Mammary epithelial cell (primary cell): Measurements from ENCODE around the gene FAAP100.

Experiments
- EZH2 ChIP-seq: IDR thresholded peaks from 2 replicates; pipeline ENCODE4 v1.6.1; 2012; ENCODE audit warnings: low read length, inconsistent platforms, borderline replicate concordance
- TF ChIP-seq, protein P1 (sequence below), 2 donors: IDR thresholded peaks in 1 of 2; conservative IDR thresholded peaks in 1 of 2; 2 replicates each; pipeline ENCODE4 v1.5.1; 2011 to 2012; ENCODE audit warnings: inconsistent platforms in 2 of 2, low read length in 2 of 2, mild to moderate bottlenecking in 2 of 2, control low read depth in 1 of 2, low read depth in 1 of 2; ENCODE audit not compliant: insufficient read depth in 1 of 2; ENCODE audit errors: extremely low read depth in 1 of 2

DNA sequence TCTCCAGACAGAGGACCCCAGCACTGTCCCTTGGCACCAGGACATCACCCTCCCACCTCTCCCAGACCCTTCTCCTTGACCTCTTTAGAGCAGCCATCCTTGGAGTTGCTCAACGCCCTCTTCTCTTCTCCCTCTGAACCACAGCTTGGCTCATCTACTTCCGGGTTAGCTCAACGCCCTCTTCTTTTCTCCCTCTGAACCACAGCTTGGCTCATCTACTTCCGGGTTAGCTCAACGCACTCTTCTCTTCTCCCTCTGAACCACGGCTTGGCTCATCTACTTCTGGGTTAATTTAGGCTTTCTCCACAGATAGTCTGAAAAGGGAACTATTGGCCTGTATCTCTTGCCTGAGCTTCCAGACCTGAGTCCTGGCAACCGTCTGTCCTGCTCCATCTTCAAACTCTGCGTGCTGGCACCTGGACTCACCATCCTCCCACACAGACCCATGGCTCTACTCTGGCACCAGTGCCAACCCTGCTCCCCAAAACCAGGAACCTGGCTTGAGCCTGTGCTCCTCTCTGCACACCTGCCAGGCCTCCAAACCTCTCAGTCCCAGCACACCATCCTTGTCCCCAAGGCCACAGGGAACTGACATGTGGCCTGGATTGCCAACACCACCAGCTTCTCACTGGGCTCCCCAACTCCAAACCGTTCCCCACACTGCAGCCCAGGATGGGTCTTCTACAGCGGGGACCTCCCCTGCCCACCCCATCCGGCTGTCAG lies 25.3 kb upstream of the FAAP100 start:
- TF ChIP-seq, protein P1, sequence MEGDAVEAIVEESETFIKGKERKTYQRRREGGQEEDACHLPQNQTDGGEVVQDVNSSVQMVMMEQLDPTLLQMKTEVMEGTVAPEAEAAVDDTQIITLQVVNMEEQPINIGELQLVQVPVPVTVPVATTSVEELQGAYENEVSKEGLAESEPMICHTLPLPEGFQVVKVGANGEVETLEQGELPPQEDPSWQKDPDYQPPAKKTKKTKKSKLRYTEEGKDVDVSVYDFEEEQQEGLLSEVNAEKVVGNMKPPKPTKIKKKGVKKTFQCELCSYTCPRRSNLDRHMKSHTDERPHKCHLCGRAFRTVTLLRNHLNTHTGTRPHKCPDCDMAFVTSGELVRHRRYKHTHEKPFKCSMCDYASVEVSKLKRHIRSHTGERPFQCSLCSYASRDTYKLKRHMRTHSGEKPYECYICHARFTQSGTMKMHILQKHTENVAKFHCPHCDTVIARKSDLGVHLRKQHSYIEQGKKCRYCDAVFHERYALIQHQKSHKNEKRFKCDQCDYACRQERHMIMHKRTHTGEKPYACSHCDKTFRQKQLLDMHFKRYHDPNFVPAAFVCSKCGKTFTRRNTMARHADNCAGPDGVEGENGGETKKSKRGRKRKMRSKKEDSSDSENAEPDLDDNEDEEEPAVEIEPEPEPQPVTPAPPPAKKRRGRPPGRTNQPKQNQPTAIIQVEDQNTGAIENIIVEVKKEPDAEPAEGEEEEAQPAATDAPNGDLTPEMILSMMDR (conservative IDR thresholded peaks at IDR 0.05 in 1 of 2, IDR thresholded peaks at IDR 0.05 in 1 of 2; ENCODE audit: extremely low read depth in 1 of 2, insufficient read depth in 1 of 2, low read depth in 1 of 2, low read length in 2 of 2), result no peak
- TF ChIP-seq EZH2, result no peak
